K562 (cell line): ENCODE measurements around the gene TBC1D17. TPM values are rescaled to one million over a fixed set of nuclear protein-coding genes. Genes with fewer than 3 reads are reported as not detected.

ENCODE experiments used
- BRF2 ChIP-seq: IDR thresholded peaks from 3 replicates; pipeline ENCODE4 v1.6.1; 2011; ENCODE audit warnings: borderline replicate concordance, mild to moderate bottlenecking; ENCODE audit not compliant: insufficient read length, insufficient read depth
- E2F1 ChIP-seq: sonication (generic); formaldehyde crosslinking; IDR thresholded peaks from 2 replicates; pipeline ENCODE4 v1.8.1; 2023; ENCODE audit warnings: mild to moderate bottlenecking, missing genetic modification reagents, moderate library complexity
- ELF2 ChIP-seq: fragments of 250-450 bp; sonication (Bioruptor Pico); IDR thresholded peaks from 2 replicates; pipeline ENCODE4 v1.5.0; 2021; ENCODE audit warnings: mild to moderate bottlenecking
- ETV1 ChIP-seq: fragments of 450-650 bp; conservative IDR thresholded peaks from 2 replicates; pipeline ENCODE4 v1.6.1; 2016; ENCODE audit warnings: missing genetic modification characterization, control low read depth, low read depth, missing compliant biosample characterization
- GTF2F1 ChIP-seq: IDR thresholded peaks from 2 replicates; pipeline ENCODE4 v1.6.1; 2011; ENCODE audit warnings: low read depth, low read length, improper control_type of control experiment
- HIVEP1 ChIP-seq: fragments of 250-450 bp; sonication (Bioruptor Pico); IDR thresholded peaks from 2 replicates; pipeline ENCODE4 v1.4.0; 2020; ENCODE audit warnings: mild to moderate bottlenecking
- JUNB ChIP-seq: fragments of 450-650 bp; formaldehyde crosslinking; conservative IDR thresholded peaks from 2 replicates; pipeline ENCODE4 v1.4.0; 2020; ENCODE audit warnings: mild to moderate bottlenecking
- MXI1 ChIP-seq: IDR thresholded peaks from 2 replicates; pipeline ENCODE4 v1.6.1; 2011; ENCODE audit warnings: low read depth, mild to moderate bottlenecking, improper control_type of control experiment, low read length
- NFXL1 ChIP-seq: fragments of 450-650 bp; formaldehyde crosslinking; IDR thresholded peaks from 2 replicates; pipeline ENCODE4 v1.4.0; 2021; ENCODE audit warnings: mild to moderate bottlenecking
- NONO ChIP-seq, 2 experiments: fragments of 200-400 bp in 1 of 2; fragments of 450-650 bp in 1 of 2; formaldehyde crosslinking in 1 of 2; IDR thresholded peaks; 2 replicates each; pipeline ENCODE4 v1.6.1; 2017; ENCODE audit warnings: low read depth in 2 of 2, mild to moderate bottlenecking in 2 of 2, moderate library complexity in 2 of 2, low read length in 1 of 2
- NR2C1 ChIP-seq, 2 experiments: fragments of 450-650 bp; IDR thresholded peaks; 2 replicates each; pipeline ENCODE4 v1.6.1; 2017; ENCODE audit warnings: mild to moderate bottlenecking in 2 of 2, antibody characterized with exemption in 1 of 2, inconsistent platforms in 1 of 2, missing compliant biosample characterization in 1 of 2, missing genetic modification characterization in 1 of 2
- PHTF2 ChIP-seq: fragments of 250-450 bp; sonication (Bioruptor Pico); IDR thresholded peaks from 2 replicates; pipeline ENCODE4 v1.5.0; 2021; ENCODE audit warnings: mild to moderate bottlenecking
- POLR3G ChIP-seq: IDR thresholded peaks from 2 replicates; pipeline ENCODE4 v1.6.1; 2011; ENCODE audit not compliant: insufficient read length, insufficient replicate concordance; ENCODE audit errors: extremely low read depth
- SP1 ChIP-seq: sonication (generic); formaldehyde crosslinking; IDR thresholded peaks from 2 replicates; pipeline ENCODE4 v1.8.1; 2022; ENCODE audit warnings: mild to moderate bottlenecking, missing genetic modification reagents
- THRA ChIP-seq: fragments of 450-650 bp; IDR thresholded peaks from 2 replicates; pipeline ENCODE4 v1.6.1; 2017; ENCODE audit warnings: mild to moderate bottlenecking, moderate library complexity
- TRIM24 ChIP-seq, 2 experiments: fragments of 450-650 bp; IDR thresholded peaks; 2 replicates each; pipeline ENCODE4 v1.6.1; 2016
- USF1 ChIP-seq: sonication (generic); formaldehyde crosslinking; IDR thresholded peaks from 2 replicates; pipeline ENCODE4 v1.9.0; 2022; ENCODE audit warnings: mild to moderate bottlenecking, missing genetic modification reagents
- polyA plus RNA-seq, 8 experiments: library from polyadenylated mRNA; depleted of rRNA in 4 of 8; stranded (reverse) in 5 of 8; unstranded in 3 of 8; fragments of >200 nt; fragmentation: Nextera tagmentation in 2 of 8; fragmentation: Illumina TruSeq in 1 of 8; extraction: Ambion mirVana in 2 of 8; extraction: Trizol in 1 of 8; gene quantifications; 2 replicates each; pipeline versions ENCODE4 v1.2.1 to v1.2.3, GENCODE V29; 2011 to 2014; ENCODE audit warnings: inconsistent platforms in 1 of 8, missing spikeins in 1 of 8
- total RNA-seq, 7 experiments: library from RNA; depleted of rRNA in 6 of 7; stranded (reverse); fragments of >200 nt in 6 of 7; fragmentation: Illumina TruSeq in 2 of 7; extraction: Trizol in 2 of 7; gene quantifications; 2 replicates each; pipeline versions ENCODE4 v1.2.1 to v1.2.3, GENCODE V29; 2011 to 2021; ENCODE audit warnings: low replicate concordance in 1 of 7
- TF ChIP-seq, protein P1 (sequence below): IDR thresholded peaks from 2 replicates; pipeline ENCODE4 v1.6.1; 2012; ENCODE audit warnings: low read depth, low read length, improper control_type of control experiment, borderline replicate concordance

The TBC1D17 gene
- total and polyA plus RNA-seq, 9 of the 15 experiments (the other 6 are each of a cell fraction or from before 2014, with no cell fraction given), result 0.42 to 16.0 (median 3.8) TPM

GRCh38 chr19:49847731-49848696 lies 29.5 kb upstream of the TBC1D17 start (continued):
- TF ChIP-seq, protein P1, sequence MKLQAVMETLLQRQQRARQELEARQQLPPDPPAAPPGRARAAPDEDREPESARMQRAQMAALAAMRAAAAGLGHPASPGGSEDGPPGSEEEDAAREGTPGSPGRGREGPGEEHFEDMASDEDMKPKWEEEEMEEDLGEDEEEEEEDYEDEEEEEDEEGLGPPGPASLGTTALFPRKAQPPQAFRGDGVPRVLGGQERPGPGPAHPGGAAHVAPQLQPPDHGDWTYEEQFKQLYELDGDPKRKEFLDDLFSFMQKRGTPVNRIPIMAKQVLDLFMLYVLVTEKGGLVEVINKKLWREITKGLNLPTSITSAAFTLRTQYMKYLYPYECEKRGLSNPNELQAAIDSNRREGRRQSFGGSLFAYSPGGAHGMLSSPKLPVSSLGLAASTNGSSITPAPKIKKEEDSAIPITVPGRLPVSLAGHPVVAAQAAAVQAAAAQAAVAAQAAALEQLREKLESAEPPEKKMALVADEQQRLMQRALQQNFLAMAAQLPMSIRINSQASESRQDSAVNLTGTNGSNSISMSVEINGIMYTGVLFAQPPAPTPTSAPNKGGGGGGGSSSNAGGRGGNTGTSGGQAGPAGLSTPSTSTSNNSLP, result no peak
- TF ChIP-seq POLR3G (no peak), GTF2F1 (no peak), NR2C1 (IDR thresholded peaks at IDR 0.05) (no peak), NR2C1 (tag; IDR thresholded peaks at IDR 0.05) (peak; percentile 50; the same call in 1 of the 2 replicates), NONO (IDR thresholded peaks at IDR 0.05; ENCODE audit: low read depth in 2 of 2, low read length in 1 of 2) (0 out of 4 replicates have a peak, but pooled peaks of 1 of the 2 experiments have one; percentile 27), BRF2 (no peak), HIVEP1 (no peak), ETV1 (tag) (no peak; the same call in 1 of the 2 replicates), TRIM24 (IDR thresholded peaks at IDR 0.05) (peak in 1 of 2 experiments; percentile 12; a peak in 1 of 4 replicates), MXI1 (no peak), NFXL1 (no peak), THRA (no peak), E2F1 (no peak), JUNB (CRISPR knock-in tag) (0 out of 2 replicates have a peak, but pooled peaks have one; percentile 23), USF1 (CRISPR knock-in tag) (peak; percentile 96), ELF2 (no peak), PHTF2 (no peak), SP1 (CRISPR knock-in tag) (peak; percentile 53; the same call in 1 of the 2 replicates)
